ENCODE results near the gene FDCSP.

DNA sequence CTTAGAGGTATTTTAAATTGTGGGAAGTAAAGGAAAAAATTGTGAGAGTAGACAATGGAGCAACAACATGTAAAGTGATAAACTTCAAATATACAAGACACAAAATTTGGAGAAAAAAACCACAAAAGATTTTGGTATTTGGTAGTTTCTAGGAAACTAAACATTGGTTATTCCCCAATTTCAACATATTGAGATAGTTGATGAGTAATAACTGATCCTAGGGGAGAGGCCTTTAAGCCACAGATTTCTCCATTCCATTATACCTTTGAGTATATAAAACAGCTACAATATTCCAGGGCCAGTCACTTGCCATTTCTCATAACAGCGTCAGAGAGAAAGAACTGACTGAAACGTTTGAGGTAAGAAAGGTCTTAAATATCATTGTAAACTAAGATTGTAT, at the start of gene FDCSP:
- no peak for TF ChIP-seq CTCF (IDR thresholded peaks at IDR 0.05)
- no peak for TF ChIP-seq POLR2A (IDR thresholded peaks at IDR 0.05)
